Measurements from ENCODE around the gene CNGA1.
"Not testable (repeated sequence)": the region's sequence is repeated elsewhere in the genome, so short reads cannot be mapped to it uniquely, and the experiment has no call there.

CNGA1 gene

DNA sequence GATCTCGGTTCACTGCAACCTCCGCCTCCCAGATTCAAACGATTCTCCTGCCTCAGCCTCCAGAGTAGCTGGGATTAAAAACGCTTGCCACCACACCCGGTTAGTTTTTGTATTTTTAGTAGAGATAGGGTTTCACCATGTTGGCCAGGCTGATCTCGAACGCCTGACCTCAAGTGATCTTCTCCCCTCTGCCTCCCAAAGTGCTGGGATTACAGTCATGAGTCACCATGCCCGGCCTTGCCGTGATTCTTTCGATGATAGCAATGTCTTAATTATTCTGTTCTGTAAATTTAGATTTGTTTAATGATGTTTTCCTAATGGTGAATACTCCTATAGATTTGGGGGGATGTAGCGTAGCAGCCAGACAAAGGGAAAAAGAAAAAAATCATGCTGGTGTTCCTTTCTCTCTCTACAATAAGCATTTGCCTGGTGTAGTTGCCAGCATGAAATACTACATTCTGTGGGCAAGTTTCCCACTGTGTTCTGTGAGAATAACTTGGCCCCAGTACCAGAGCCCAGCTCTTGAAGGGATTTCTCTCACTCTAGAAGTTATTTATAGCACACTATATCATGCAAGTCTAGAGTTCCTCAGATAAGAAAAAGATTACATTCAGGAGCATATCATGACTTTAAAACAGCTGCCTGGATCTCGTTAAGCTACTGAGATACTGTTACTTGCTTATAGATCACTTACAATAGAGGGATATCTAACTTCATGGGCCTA, 15.5 kb upstream of the CNGA1 start:
- no peak for DNase-seq (ENCODE audit: low read depth in 2 of 2)

- DNase-seq (ENCODE audit: low read depth in 2 of 2), result no peak
Observed at GRCh38 chr4:48030470-48030869, 14.0 kb upstream of the CNGA1 start.

- DNase-seq (ENCODE audit: low read depth in 2 of 2), result no peak
Observed at GRCh38 chr4:48028696-48029095, 12.2 kb upstream of the CNGA1 start.

DNA sequence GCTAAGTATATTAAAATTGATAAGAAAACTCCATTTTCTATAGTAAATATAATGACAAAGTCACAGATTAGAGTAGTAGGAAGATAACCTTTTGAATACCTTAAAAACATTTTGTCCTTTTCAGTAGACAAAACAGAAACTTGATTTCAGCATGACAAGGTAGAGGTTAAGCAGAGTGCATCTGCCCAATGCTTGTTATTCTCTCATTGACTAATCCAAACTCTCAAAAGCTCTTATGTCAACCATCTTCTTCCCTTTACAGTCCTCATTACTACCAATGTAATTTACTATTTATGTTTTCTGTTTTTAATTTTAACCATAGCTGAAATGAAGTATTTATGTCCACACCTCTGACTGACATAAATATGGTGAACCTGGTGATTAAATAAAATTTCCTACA, 11.2 kb upstream of the CNGA1 start:
- no peak for DNase-seq (ENCODE audit: low read depth in 2 of 2)

DNA sequence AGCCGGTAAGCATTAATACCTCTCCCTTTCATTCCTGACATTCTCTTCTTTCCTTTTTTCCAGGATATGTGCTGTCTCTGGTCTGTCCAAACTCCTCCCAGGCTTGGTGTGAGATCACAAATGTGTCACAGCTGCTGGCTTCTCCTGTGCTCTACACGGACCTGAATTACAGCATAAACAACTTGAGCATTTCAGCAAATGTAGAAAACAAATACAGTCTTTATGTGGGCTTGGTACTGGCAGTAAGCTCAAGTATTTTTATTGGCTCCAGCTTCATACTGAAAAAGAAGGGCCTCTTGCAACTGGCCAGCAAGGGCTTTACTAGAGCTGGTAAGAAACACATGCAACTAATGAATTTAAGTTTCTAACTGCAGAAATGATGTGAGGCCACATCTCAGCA, 8.5 kb upstream of the CNGA1 start:
- DNase-seq (ENCODE audit: low read depth in 2 of 2), result no peak

DNA sequence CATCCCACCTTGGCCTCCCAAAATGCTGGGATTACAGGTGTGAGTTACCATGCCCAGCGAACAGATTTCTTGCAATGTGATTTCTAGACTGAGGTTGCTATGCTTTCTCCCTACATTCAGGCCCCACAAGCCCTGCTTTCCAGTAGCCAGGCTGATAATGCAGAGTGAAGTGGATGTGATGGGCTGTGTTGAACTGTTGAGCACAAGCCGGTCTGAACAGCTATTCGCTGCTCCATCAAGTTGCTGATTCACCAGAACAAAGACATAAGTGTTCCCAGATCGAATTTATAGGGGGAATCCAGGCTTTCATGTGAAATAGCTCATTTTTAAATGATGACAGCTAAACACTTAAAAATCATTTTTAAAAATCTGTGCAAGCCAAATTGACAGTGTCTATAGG, 8.0 kb upstream of the CNGA1 start:
- no peak for DNase-seq (ENCODE audit: low read depth in 2 of 2)

DNA sequence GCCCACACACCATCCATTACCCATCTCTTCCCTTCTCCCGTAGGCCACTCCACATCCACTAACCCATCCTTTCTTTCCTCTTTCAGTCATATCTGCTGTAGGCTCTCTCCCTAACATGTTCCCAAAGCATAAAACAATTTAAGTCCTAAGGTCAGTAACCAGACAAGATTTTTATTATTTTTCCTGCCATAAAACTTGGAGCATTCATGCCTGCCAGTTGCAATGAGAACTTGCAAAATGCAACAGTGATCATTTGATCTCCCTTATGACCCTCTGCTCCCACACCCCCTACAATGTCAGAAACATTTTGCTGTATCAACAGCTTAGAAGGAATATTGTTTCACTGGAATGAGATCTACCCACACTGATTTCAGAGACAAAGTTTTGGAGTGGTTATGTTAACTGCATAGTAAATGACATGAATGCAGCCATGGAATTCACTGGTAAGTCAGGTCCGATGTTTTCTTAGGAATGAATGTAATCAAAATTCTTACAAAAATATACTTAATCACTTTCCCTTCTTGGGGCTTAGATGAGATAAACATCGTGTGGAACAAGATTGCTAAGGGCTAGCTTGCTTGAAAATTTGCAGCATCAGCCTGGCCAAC, 5.8 kb upstream of the CNGA1 start:
- no peak for DNase-seq (ENCODE audit: low read depth in 2 of 2)

DNA sequence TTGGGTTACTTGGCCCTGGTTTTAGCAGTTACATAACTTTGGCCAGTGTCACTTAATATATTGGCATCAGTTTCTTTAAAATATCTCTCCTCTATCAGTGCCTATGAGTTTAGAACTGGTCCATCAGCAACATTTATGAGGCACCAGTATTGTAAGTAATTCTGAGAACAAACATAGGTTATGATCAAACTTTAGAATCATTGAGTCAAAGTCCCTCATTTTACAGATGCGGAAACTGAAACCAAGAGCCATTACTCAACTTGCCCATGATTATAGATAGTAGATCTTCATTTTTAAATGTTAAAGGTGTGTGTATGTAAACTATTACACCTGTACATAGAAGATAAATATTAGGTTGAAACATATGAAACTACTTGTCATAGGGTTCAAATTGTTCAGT, 4.6 kb upstream of the CNGA1 start:
- no peak for DNase-seq (ENCODE audit: low read depth in 2 of 2)

DNA sequence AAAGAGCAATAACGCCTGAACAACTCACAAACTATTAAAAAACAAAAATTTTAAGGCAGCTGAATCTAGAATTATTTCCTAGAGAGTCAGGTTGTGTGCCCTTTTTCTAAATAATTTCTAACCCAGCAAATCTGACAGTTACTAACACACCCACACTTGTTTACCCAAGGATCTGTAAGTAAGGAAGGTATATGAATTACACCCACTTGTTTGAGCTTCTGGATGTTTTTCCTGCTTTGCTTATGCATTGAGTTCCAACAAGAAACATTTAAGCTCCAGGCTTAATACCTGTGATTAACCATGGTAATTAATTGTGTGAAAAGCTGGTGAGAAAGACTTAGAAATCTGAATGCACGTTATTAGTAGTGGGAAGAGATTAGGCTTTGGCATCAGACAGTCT, 1.6 kb upstream of the CNGA1 start:
- DNase-seq (ENCODE audit: low read depth in 2 of 2), result no peak

DNA sequence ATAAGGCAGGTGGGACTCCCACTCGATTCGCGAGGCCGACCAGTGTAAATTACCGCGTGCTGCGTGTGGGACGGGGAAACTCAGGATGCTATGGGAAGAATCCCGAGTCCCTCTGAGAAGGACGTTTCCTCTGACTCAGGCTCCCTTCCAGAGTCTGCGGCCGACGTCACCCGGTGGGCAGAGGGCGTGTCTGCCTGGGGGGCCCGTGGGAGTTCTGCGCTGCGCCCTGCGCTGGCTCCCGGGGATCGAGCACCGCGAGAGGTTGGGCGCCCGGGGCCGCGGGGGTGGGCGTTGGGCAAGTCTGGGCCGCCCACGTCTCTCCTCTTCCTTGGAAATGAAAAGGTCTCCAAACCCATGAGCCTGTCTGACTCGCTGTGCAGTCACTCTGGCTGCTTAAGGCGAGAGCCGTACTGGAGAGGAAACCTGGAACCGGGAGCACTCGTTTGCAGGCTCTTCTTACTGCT, 659 bp upstream of the CNGA1 start:
- DNase-seq (ENCODE audit: low read depth in 2 of 2), result peak; percentile 49

DNA sequence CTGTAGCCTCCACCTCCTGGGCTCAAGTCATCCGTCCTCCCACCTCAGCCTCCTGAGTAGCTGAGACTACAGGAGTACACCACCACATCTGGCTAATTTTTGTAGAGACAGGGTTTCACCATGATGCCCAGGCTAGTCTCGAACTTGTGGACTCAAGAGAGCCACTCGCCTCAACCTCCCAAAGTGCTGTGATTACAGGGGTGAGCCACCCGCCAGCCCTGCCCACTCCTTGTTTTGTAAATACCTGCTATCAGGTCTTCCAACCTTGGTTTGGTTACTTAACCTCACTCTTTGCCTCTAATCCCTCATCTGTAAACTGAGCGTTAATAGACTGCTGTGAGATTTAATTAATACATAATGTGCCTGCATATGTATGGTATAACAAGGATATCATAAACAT, 803 bp downstream of the CNGA1 start:
- DNase-seq (ENCODE audit: low read depth in 2 of 2), result no peak

DNA sequence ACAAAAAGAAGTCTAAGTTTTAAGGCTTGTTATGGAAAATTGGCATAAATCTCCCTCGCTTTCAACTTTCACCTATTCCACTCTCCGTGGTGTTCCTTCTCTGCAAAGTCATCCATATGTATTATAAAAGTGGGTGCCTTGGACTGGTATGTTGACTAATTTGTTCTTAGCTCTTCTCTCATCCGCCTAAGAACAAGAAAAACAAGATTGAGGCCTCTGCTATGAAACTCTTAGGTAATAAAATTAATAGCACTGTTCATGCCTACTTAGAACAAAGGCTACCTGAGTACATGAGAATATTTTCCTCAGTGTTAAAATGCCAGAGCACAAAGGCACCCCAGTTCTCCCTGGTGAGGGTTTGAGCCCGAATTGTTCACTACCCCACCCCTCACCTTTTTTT, 1.3 kb downstream of the CNGA1 start:
- DNase-seq (ENCODE audit: low read depth in 2 of 2), result no peak

DNA sequence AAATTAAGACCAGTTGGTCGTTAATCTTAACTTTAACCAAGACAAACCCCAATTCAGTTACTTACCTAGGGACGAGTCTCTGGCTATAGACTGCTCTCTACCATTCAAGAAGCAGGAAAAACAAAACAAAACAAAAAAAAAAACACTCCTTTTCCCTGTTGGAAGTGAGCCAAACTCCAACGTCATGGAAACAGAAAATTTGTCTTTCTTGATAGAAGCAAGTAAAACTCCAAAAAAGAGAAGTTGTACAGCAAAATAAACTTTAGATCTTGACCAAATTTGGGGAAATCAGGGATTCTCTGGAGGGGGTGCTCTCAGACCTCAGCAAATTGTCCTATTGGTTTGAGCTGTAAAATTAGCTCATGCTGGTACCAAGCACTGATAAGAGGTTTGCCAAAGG, 3.7 kb downstream of the CNGA1 start:
- no peak for DNase-seq (ENCODE audit: low read depth in 2 of 2)

DNA sequence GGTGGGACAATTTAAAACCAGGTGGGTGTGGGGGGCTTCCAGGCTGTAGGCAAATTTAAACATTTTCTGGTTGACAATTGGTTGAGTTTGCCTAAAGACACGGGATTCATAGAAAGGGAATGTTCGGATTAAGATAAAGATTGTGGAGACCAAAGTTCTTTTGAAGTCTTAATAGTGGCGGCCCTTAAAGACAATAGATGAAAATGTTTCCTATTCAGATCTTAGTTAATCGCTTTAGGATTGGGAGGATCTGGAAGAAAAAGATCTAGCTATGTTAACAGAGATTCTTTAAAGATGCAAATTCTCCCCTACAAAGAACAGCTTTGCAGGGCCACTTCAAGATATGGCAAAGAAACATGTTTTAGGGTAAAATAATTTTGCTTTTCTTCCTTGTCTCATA, 4.8 kb downstream of the CNGA1 start:
- no peak for DNase-seq (ENCODE audit: low read depth in 2 of 2)

- DNase-seq (ENCODE audit: low read depth in 2 of 2), result not testable (repeated sequence)
Observed at GRCh38 chr4:48010906-48011305, 5.6 kb downstream of the CNGA1 start.

GRCh38 chr4:48008021-48008596, 8.4 kb downstream of the CNGA1 start:
- no peak for DNase-seq (ENCODE audit: low read depth in 2 of 2)

- no peak for DNase-seq (ENCODE audit: low read depth in 2 of 2)
Observed at GRCh38 chr4:48005781-48006180, 10.7 kb downstream of the CNGA1 start.

DNA sequence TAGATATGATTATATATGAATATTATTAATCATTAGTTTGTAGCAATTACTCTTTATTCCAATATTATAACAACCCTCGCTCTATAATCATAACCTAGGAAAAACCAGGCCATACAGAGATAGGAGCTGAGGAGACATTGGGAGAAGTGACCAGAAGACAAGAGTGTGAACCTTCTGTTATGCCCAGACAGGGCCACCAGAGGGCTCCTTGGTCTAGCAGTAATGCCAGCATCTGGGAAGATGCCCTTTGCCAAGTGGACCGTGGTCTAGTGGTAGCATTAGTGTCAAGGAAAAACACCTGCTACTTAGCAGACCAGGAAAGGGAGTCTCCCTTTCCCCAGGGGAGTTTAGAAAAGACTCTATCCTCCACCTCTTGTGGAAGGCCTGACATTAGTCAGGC, 12.9 kb downstream of the CNGA1 start:
- peak; percentile 15 to 23 for DNase-seq (ENCODE audit: low read depth in 2 of 2)

GRCh38 chr4:48002267-48002666, 14.2 kb downstream of the CNGA1 start:
- no peak for DNase-seq (ENCODE audit: low read depth in 2 of 2)

- DNase-seq (ENCODE audit: low read depth in 2 of 2), result no peak
Observed at GRCh38 chr4:47996021-47996420, 20.5 kb downstream of the CNGA1 start.

DNA sequence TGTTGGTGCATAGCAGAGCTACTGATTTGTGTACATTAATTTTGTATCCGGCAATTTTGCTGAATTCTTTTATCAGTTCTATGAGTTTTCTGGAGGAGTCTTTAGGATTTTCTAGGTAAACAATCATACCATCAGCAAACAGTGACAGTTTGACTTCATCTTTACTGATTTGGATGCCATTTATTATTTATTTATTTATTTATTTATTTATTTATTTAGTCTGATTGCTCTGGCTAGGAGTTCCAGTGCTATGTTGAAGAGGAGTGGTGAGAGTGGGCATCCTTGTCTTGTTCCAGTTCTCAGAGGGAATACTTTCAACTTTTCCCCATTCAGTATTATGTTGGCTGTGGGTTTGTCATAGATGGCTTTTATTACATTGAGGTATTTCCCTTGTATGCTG, 24.0 kb downstream of the CNGA1 start:
- DNase-seq (ENCODE audit: low read depth in 2 of 2), result not testable (repeated sequence)

GRCh38 chr4:47990145-47990544, 26.3 kb downstream of the CNGA1 start:
- DNase-seq (ENCODE audit: low read depth in 2 of 2), result no peak

- DNase-seq (ENCODE audit: low read depth in 2 of 2), result no peak
Observed at GRCh38 chr4:47974566-47974965, 41.9 kb downstream of the CNGA1 start.
